Measurements from ENCODE around the gene CTSF.

Gene CTSF

GRCh38 chr11:66529069-66529468, 39.3 kb downstream of the CTSF start:
- in situ Hi-C loops (cut with MboI; ENCODE audit: low sequenced_read_pairs, unreplicated experiment) = no loop called here
- TF ChIP-seq CTCF (IDR thresholded peaks at IDR 0.05; ENCODE audit: borderline replicate concordance, control extremely low read depth, extremely low read depth, insufficient read depth, missing control alignments) = no peak

DNA sequence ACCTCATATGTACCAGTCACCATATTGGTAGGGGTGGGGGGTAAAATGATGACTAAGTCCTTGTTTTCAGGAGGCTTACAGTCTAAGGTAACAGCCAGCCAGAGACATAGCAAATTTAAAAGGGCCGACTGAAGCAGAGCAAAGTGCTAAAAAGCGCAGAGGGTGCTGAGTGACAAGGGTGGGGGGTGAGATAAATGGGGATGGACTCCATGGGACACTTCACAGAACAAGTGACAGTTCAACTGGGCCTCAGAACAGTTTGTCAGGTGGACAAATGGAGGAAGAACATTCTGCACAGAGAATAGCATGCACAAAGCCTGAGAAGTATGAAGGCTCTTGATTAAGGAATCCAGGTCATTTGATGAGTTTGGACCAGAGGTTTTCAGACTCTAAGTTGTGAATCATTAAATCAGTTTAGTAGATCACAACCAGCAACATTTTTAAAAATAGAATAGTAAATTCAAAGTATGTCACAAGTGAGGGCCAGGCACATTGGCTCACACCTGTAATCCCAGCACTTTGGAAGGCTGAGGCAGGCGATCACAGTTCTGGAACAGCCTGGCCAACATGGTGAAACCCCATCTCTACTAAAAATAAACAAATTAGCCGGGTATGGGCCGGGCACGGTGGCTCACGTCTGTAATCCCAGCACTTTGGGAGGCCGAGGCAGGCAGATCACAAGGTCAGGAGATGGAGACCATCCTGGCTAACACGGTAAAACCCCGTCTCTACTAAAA, 43.9 kb downstream of the CTSF start:
- in situ Hi-C loops (cut with MboI; ENCODE audit: low sequenced_read_pairs, unreplicated experiment) = no loop called here
- TF ChIP-seq CTCF (IDR thresholded peaks at IDR 0.05; ENCODE audit: borderline replicate concordance, control extremely low read depth, extremely low read depth, insufficient read depth, missing control alignments) = no peak
- DNase-seq (ENCODE audit: low spot score) = no peak

More at GRCh38 chr11:66529069-66529468, 39.3 kb downstream of the CTSF start:
- no peak for DNase-seq (ENCODE audit: low spot score)

GRCh38 chr11:66523611-66524010, 44.8 kb downstream of the CTSF start:
- DNase-seq (ENCODE audit: low spot score) = no peak
- in situ Hi-C loops (cut with MboI; ENCODE audit: low sequenced_read_pairs, unreplicated experiment) = no loop called here
- no peak for TF ChIP-seq CTCF (IDR thresholded peaks at IDR 0.05; ENCODE audit: borderline replicate concordance, control extremely low read depth, extremely low read depth, insufficient read depth, missing control alignments)
